Muscle of back (tissue), 13 donors: ENCODE measurements around the gene TRMT6. TPM values are rescaled to one million over a fixed set of nuclear protein-coding genes. Genes with fewer than 3 reads are reported as not detected.

Experiments used
- DNase-seq, 3 donors: peaks; one replicate each; pipeline versions ENCODE4 v3.0.0 to v3.0.0-alpha.2; 2013
- long read RNA-seq, 9 donors: transcript quantifications; one replicate each; lab custom pipeline, GENCODE V29; 2026
- polyA plus RNA-seq, 10 donors: library from polyadenylated mRNA; unstranded; fragments of 120-200 nt; gene quantifications; one replicate each; pipeline ENCODE4 v1.2.1, GENCODE V29; 2013; ENCODE audit not compliant: insufficient read length in 10 of 10

The TRMT6 gene
- 10 to 100 TPM in 7 of 10 donors, 1 to 10 TPM in 3; 8.5 to 14.7 (median 10.9) TPM for polyA plus RNA-seq
- long read RNA-seq, donor 1, partial matches to known transcripts = 0 of 1 reads
- long read RNA-seq, donor 1, other reads (novel, unspliced or antisense) = 0 of 1 reads
- long read RNA-seq, donor 2, partial matches to known transcripts = 0 of 3 reads
- long read RNA-seq, donor 2, other reads (novel, unspliced or antisense) = 0 of 3 reads
- long read RNA-seq, donor 3 = 0 reads
- long read RNA-seq, donor 4, partial matches to known transcripts = 0 of 2 reads
- long read RNA-seq, donor 4, other reads (novel, unspliced or antisense) = 0 of 2 reads
- long read RNA-seq, donor 5, partial matches to known transcripts = 5 of 8 reads
- long read RNA-seq, donor 5, other reads (novel, unspliced or antisense) = 0 of 8 reads
- long read RNA-seq, donor 6 = 0 reads
- long read RNA-seq, donor 7, partial matches to known transcripts = 0 of 2 reads
- long read RNA-seq, donor 7, other reads (novel, unspliced or antisense) = 0 of 2 reads
- long read RNA-seq, donor 8, partial matches to known transcripts = 0 of 3 reads
- long read RNA-seq, donor 8, other reads (novel, unspliced or antisense) = 0 of 3 reads
- long read RNA-seq, donor 9 = 0 reads

DNA sequence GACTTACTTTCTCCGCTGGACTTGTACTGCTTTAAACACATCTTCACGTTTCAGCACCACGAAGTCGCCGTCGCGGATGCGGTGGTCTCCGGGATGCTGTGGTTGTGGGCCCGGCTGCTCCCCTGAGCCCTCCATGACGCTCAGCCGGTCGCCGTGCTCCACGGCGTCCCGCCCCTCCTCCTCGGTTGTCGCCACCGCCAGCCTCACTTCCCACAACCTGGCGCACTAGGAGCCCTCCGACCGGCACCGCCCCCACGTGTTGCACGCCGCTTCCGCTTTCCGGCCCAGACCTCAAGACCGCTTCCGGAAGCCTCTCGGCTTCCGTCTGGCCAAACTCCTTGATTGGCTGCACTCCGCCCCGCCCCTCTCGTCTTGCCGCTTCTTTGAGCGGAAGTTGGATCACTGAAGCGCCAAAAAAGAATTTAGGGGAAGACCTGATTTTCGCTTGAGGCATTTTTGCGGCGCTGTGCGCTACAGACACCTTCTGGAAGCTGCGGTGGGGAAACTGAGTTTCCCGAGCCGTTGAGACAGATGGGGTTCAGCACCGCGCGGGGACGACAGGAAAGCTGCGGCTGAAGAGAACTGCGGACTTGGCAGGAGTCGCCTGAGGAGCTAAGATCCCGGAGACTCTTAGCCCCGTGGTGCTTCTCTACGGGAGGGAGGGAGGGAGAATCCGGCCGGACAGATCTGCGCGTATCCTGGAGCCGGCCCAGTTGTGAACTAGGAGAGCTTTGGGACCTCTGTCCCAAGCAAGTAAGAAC lies at the start of gene TRMT6, which contains the start of gene MCM8:
TRMT6 (minus strand) TSS at position 263 of the 761 bp plus-strand sequence; CDS start at position 135, 128 bp downstream.
MCM8 (plus strand) TSS at position 382 of the 761 bp plus-strand sequence. CDS start 1,364 bp downstream, outside the sequence.
- peak; percentile 96 to 98 (median 96) for DNase-seq

DNA sequence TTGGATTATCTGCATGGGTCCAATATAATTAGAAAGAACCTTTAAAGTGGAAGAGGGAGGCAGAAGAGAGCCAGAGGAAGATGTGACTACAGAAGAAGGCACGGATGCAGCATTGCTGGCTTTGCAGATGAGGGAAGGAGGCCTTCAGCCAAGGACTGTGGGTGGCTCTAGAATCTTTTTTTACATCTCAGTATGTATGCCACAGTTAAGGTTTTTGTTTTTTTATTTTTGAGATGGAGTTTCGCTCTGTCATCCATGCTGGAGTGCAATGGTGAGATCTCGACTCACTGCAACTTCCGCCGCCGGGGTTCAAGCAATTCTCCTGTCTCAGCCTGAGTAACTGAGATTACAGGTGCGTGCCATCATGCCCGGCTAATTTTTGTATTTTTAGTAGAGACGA lies 49.5 kb upstream of the TRMT6 start:
- no peak for DNase-seq

DNA sequence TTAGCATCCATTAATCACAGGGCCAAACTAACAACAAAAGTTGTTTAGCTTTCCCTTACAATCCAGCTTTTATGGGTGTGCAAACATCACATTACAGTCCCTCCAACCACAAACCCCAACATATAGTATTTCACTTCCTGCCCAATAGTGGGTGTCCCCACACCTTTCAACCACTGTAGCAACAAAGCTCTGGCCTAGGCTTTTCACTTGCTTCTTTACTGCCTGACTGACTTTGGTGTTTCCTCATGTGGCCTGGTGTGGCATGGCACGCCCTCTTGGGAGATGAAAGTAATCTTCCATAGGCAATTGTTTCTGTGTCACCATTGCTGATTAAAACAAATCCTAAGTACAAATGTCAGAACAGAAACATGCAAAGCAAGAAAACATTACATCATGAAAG lies 46.4 kb upstream of the TRMT6 start:
- DNase-seq = no peak

DNA sequence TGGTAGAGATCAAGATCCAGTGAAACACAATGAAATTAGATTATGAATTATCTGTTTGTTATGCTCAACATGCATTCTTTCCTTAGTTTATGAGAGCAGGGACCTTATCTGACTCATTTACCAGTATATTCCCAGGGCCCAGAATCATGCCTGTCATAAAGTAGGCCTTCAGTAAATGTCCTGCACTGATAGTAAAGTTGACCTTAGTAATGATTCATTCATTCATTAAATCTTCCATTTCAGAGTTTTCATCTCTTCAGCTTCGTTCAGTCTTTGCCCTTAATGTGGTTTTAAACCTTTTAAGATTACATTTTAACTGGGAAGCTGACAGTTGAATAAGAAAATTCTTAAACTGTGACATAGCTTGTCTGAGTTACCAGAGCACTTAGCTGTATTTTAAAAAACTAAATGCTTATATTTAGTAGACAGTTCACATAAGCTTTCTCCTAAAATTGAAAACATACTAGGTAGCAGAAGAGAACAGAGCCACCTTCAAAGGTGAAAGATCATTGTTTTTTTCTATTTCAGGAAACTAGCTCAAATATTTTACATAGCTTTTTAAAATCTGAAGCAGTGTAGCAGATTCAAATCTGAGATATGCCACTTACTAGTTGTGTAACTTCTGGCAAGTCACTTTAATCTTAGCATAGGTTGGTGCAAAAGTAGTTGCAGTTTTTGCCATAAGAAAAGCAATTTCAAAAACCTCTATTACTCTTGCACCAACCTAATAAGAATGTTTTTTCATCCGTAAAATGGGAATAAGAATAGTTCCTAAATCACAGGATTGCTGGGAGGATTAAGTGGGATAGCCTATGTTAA lies 41.5 kb upstream of the TRMT6 start:
- DNase-seq = no peak

DNA sequence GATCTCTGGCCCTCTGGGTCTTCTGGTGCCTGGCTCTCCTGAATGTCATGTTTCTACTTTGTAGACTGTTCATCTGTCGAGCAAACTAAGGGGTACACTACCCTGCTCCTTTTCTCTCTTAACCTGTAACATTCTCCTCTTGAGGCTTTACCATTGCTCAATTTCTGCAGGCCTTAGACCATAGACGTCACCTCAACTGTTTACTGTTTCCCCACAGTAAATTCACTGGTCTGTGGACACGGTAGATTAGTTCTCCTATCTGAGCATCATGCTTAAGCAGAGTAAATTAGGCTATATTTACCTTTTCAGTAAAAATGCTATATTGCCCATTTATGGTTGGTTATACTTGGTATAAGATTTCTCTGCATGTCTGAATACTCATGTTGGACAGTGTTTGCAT lies 40.6 kb upstream of the TRMT6 start:
- DNase-seq = no peak

DNA sequence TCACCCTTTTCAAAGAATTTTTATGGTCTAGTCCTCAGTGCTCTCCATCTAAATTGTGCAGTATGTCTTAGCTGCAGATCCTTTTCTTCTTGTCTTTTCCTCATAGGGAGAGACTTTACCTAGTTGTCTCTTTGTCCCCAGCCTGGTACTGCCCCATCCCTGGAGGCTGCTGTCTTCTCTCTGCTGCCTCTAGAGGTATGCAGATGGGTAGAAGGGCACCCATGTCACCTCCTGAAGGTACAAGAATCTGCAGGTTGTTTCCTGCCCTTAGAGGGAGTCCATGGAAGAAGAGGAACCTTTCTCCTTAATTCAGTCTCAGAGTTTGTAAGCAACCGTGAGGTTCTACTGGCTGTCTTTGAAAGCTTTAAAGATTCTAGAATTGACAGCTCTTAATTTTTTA lies 39.2 kb upstream of the TRMT6 start:
- no peak for DNase-seq

DNA sequence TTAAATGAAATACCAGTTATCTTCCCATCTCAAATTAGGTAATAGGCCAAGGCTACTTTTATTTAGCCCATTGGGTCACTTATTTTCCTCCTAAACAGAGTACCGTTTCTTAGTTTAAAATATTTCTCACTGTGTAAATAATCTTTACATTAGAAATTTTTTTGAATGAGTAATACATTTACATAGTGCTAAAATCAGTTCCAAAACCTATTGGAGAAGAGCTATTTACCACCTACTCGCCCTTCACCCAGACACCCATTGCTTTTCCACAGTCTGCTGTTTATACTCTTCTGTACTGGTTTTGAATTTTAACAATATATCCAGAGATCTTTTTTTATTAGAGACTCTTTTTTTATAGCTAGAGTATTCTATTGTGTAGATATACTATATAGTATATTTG lies 37.0 kb upstream of the TRMT6 start:
- DNase-seq = no peak

GRCh38 chr20:5980720-5981538 lies 30.6 kb upstream of the TRMT6 start:
- no peak for DNase-seq

DNA sequence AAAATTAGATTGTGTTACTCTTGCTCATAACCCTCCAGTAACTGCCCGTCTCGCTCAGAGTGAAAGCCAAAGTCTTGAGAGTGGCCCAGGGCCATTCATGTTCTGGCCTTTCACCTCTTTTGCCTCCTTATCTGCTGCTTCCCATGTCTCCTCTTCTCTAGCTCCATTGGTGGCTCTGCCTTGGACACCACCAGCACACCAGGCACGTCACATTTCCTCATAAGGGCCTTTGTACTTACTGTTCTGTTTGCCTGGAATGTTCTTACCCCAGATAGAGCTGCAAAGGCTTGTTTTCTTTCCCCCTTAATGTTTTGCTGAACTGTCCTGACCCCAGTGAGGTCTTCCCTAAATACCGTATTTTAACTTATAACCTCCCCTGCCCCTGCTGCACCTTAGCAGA lies 29.5 kb upstream of the TRMT6 start:
- no peak for DNase-seq

GRCh38 chr20:5977975-5978374 lies 27.6 kb upstream of the TRMT6 start:
- DNase-seq = no peak

GRCh38 chr20:5977223-5977622 lies 26.9 kb upstream of the TRMT6 start:
- DNase-seq = no peak

DNA sequence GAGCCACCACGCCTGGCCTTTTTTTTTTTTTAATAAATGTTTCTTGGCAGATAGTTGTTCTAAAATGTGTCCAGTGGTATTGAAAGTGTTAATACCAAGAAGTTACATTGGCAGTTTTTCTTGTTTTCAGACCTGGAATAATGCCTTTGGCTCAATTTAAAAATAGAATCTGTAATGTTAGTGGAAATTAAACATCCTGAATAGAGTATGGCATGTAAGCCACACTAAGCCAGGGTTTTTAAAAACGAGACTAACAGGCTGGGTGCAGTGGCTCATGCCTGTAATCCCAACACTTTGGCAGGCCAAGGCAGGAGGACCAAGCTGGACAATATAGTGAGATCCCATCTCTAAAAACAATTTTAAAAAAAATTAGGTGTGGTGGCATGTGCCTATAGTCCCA lies 25.4 kb upstream of the TRMT6 start:
- no peak for DNase-seq

GRCh38 chr20:5974531-5974930 lies 24.2 kb upstream of the TRMT6 start:
- no peak for DNase-seq

DNA sequence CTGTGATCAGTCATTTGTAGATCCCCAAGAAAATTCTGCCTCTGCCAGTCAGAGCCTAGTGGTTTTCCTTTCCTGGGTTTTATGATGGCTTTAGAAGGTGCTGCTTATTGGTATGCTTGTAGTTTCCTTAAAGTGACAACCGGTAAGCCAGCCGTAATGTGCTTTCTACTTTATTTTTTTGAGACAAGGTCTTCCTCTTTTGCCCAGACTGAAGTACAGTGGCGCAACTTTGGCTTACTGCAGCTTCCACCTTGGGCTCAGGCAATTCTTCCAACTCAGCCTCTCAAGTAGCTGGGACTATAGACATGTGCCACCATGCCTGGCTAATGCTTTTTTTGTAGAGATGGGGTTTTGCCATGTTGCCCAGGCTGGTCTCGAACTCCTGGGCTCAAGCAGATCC lies 23.6 kb upstream of the TRMT6 start:
- no peak for DNase-seq

- DNase-seq = peak in 1 of 3 donors; percentile 2
These were observed 22.8 kb upstream of the TRMT6 start for GRCh38 chr20:5973172-5973571.

DNA sequence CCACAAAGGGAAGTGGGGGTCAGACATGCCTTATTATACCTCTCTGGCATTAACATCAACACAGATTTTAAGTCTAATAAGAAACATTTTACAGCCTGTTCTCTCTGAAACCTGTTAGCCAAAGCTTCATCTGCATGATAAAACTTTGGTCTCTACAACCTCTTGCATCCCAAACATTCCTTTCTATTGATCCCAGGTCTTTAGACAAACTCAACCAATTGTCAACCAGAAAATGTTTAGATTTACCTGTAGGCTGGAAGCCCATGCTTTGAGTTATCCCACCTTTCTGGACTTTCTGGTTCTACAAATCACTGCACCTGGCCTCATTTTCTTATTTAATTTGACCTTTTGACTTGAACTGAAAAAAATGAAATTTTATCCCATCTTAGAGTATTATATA lies 20.9 kb upstream of the TRMT6 start:
- DNase-seq = no peak

DNA sequence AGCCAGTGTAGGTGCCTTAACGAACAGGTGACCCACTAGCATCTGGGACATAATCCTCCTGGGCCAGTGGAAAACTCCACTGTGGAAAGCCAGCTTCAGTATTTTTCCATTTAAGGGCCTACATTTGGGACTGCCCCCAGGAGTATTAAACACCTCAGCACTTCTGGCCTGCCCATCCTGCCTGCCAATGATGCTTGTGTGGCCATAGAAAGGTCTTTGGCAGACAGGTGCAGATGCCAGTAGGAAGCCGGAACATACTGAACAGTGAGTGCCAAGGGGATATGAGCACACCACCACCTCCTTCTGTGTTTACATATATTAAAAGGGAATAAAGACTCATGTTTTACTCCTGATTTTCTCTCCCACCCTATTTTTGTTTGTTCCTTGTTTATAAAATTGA lies 20.0 kb upstream of the TRMT6 start:
- DNase-seq = no peak

DNA sequence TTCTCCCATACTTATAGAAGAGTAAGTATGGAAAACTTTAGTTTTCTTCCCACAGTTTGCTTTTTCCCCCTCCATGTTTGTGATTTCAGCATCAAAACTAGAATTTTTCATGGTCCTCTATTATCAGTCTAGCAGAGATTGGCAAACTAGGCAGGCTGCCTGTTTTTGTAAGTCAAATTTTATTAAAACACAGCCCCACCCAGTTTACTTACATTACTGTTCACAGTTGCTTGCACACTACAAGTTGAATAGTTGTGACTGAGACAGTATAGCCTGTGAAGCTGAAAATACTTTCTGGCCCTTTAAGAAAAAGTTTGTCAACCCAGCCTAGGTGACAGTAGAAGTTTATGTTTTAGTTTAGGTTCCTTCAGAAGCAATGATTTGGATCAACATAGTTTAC lies 19.6 kb upstream of the TRMT6 start:
- no peak for DNase-seq

- no peak for DNase-seq
These were observed 19.1 kb upstream of the TRMT6 start for GRCh38 chr20:5969348-5969935.

- no peak for DNase-seq
These were observed 18.1 kb upstream of the TRMT6 start for GRCh38 chr20:5968462-5968861.
